IPS DF 6.9 (cell line): ENCODE results near the gene HMGB4.

Experiments used
- DNase-seq: peaks from one replicate; pipeline ENCODE4 v3.0.0-alpha.2; 2013; ENCODE audit warnings: low read depth, low spot score
- H3K27ac ChIP-seq: one replicate; pipeline ENCODE4 v1.5.1; 2013; ENCODE audit warnings: low read length, control low read depth
- H3K27me3 ChIP-seq: 2 replicates; pipeline ENCODE4 v1.6.1; 2013; ENCODE audit warnings: mild to moderate bottlenecking, low read length; ENCODE audit not compliant: control insufficient read depth, insufficient read depth
- H3K36me3 ChIP-seq: 2 replicates; pipeline ENCODE4 v1.6.1; 2013; ENCODE audit warnings: low read length; ENCODE audit not compliant: control insufficient read depth, insufficient read depth
- H3K4me1 ChIP-seq: 2 replicates; pipeline ENCODE4 v1.6.1; 2013; ENCODE audit warnings: low read length; ENCODE audit not compliant: control insufficient read depth, insufficient read depth
- H3K4me3 ChIP-seq: 2 replicates; pipeline ENCODE4 v1.5.1; 2013; ENCODE audit warnings: mild to moderate bottlenecking, low read length
- H3K9me3 ChIP-seq: 2 replicates; pipeline ENCODE4 v1.6.1; 2013; ENCODE audit warnings: low read length, inconsistent platforms; ENCODE audit not compliant: control insufficient read depth, insufficient read depth
- WGBS: extraction: QIAGEN DNeasy Blood & Tissue Kit; methylation state at CpG from one replicate; pipeline ENCODE4 v1.1.7; 2013; ENCODE audit warnings: mixed read lengths, missing lambda C conversion rate; ENCODE audit not compliant: insufficient read length, insufficient coverage; 5-methylcytosine and 5-hydroxymethylcytosine counted together

HMGB4 gene

DNA sequence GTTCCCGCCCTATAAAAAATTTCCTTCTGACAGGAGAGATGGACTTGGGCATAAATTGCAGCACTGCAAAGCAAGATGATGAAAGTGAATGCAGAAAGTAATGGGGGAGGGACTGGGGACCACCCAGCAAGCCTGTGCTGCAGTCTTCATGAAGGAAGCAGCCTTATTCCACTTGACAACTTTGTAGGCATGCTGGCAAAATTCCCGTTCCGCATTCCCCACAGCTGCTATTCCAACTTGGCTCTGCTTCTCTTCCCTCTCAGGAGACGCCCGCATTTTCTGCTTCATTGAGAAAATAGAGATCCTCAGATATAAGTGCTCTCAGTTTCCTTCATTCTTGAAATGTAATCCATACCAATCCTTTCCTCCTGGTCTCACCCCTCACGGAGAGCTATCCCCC, 2.4 kb downstream of the HMGB4 start:
- no peak overlapping the region for H3K27ac ChIP-seq
- no CpG with 5 or more reads among the region's 6 CpGs for WGBS
- DNase-seq = no peak
- H3K4me1 ChIP-seq = peaks cover 2% of the 10 kb centered on the region
- H3K9me3 ChIP-seq = no peaks in the 10 kb centered on the region
- H3K27me3 ChIP-seq = no peaks in the 10 kb centered on the region
- no peak overlapping the region for H3K4me3 ChIP-seq
- H3K36me3 ChIP-seq = no peaks in the 10 kb centered on the region

DNA sequence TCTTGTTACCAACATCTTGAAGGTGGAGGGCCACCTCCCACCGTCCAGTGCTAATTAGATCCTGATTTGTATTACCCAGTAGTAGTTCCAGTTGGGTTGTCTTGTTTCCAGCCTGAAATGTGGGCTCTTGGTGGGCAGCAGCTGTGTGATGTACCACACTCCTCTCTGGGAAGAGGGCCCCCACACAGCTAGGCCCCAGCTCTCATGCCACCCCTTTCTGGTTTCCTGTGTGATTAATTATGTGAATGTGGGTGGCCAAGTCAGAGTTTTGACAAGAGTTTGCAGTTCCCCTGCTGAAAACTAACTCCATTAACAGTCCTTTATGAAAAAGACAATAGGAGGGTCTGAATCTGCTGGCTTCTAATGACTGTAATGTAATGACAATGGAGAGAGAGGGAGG, 3.8 kb downstream of the HMGB4 start:
- WGBS = no CpG with 5 or more reads among the region's 1 CpG
- DNase-seq = no peak
- Histone ChIP-seq H3K4me3 (no peak overlapping the region), H3K27me3 (no peaks in the 10 kb centered on the region), H3K9me3 (no peaks in the 10 kb centered on the region), H3K36me3 (no peaks in the 10 kb centered on the region), H3K27ac (no peak overlapping the region), H3K4me1 (peaks cover 2% of the 10 kb centered on the region)

DNA sequence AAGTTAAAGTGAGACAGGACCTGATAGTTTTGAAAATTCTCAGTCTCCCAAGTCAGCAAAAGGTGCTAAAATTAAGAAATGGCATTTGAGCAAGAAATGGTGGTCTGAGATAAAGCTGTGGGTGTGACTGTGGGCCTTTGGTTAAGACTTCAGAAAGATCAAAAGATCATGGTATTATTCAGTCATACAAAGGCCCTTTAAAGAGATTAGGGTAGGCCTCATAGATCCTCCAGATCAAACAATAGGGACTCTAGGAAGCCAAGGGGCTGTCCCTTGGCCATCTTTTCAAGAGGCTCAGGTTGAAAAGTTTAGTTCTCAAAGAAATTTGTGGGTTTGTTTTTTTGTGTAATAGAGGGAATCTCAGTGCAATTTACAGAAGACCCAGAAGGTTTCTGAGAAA, 8.4 kb downstream of the HMGB4 start:
- no peaks in the 10 kb centered on the region for H3K27me3 ChIP-seq
- no peak for DNase-seq
- no peak overlapping the region for H3K4me3 ChIP-seq
- H3K36me3 ChIP-seq = no peaks in the 10 kb centered on the region
- H3K4me1 ChIP-seq = peaks cover 2% of the 10 kb centered on the region
- H3K27ac ChIP-seq = no peak overlapping the region
- H3K9me3 ChIP-seq = no peaks in the 10 kb centered on the region

DNA sequence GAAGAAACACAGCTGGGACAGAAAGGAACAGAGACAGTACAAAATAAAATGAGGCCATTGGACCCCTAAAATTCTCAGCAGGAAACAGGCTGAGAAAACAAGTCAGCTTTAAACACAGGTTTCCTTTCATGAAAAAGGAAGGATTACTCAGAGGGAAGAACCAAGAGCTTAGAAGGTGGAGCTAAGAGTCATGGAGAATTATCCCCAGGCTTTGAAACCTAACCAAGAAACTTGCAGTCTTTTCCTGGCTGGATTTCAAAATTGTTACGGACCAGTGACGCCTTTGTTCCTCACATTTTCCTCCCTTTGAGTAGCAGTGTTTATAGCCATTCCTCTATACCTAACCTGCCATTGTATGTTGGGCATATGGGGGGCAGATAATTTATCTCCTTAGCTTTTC, 8.8 kb downstream of the HMGB4 start:
- Histone ChIP-seq H3K9me3 (no peaks in the 10 kb centered on the region), H3K36me3 (no peaks in the 10 kb centered on the region), H3K4me1 (peaks cover 2% of the 10 kb centered on the region), H3K27me3 (no peaks in the 10 kb centered on the region), H3K4me3 (no peak overlapping the region), H3K27ac (no peak overlapping the region)
- no peak for DNase-seq
- WGBS = no CpG with 5 or more reads among the region's 2 CpGs

DNA sequence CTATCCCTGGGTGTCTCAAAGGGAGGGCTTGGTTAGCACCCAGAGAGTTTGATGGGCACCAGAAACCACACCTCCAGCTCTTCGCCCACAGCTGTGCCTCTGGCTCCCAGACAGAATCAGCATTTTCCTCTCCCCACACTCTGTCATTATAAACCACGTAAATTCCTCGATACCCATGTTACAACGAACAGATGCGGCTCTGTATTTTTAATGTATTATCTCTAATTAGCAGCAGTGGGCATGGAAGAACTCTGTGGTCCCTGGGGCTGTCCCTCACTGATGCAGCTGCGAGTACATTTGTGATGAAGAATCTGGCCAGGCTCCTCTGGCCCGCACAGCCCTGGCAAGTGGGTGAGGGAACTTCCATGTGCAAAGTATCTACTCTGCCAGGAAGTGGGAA, 10.8 kb downstream of the HMGB4 start:
- no peaks in the 10 kb centered on the region for H3K9me3 ChIP-seq
- no peak overlapping the region for H3K4me3 ChIP-seq
- no peaks in the 10 kb centered on the region for H3K4me1 ChIP-seq
- H3K27me3 ChIP-seq = no peaks in the 10 kb centered on the region
- DNase-seq = no peak
- H3K36me3 ChIP-seq = no peaks in the 10 kb centered on the region
- H3K27ac ChIP-seq = no peak overlapping the region
- WGBS = no CpG with 5 or more reads among the region's 7 CpGs

DNA sequence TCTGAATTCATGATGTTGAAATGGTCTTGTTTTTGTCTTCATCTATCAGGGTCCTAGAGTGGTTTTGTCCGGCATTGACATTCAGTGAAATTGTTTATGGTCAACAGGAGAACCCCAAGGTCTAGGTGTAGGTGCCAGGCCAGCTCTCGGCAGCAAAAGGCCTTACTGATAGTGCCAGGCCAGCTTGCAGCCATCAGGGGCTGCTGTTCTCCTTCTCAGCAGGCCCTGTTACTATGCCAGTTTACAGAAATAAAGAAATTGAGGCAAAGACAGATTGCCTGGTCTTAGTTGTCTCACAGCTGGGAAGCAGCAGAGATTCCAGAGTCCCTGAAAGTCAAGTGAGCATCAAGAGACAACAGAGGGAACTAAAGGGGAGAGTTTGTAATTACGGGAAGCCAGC, 12.0 kb downstream of the HMGB4 start:
- H3K36me3 ChIP-seq = no peaks in the 10 kb centered on the region
- no peak for DNase-seq
- H3K4me3 ChIP-seq = no peak overlapping the region
- no peaks in the 10 kb centered on the region for H3K9me3 ChIP-seq
- no CpG with 5 or more reads among the region's 3 CpGs for WGBS
- no peak overlapping the region for H3K27ac ChIP-seq
- no peaks in the 10 kb centered on the region for H3K27me3 ChIP-seq
- H3K4me1 ChIP-seq = no peaks in the 10 kb centered on the region

DNA sequence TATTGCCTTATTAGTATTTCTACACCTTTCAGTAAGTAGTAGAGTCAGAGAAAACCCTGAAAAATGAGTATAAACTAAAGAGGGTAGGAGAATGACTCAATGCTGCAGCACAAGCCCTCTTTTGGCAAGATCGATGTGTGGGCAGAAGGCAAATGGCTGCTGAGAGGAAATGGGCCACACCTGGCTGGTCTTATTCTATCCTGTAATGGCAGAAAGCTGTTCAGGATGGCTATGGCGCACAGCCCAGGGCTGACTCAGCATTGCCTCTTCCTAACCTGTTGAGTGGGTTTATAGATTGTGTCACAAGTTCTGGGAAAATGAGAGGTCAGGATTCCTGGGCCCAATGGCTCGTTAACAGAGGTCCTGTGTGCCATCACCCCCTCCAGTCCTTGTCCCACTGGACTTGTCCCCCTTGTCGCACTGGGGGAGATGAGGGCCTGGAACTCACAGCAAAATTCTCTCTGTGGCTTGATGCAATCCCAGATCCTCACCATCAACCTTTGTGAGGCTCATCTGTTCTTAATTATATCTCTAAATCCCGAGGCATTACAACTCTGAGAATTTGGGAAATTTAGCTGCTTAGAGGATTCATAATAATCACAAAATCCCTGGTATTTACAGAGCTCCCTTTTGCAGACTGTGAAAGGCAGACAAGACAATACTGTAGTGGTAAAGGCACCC, 13.2 kb downstream of the HMGB4 start:
- no CpG with 5 or more reads among the region's 5 CpGs for WGBS
- Histone ChIP-seq H3K4me1 (no peaks in the 10 kb centered on the region), H3K4me3 (no peak overlapping the region), H3K36me3 (no peaks in the 10 kb centered on the region), H3K27me3 (no peaks in the 10 kb centered on the region), H3K27ac (no peak overlapping the region), H3K9me3 (no peaks in the 10 kb centered on the region)
- DNase-seq = no peak

DNA sequence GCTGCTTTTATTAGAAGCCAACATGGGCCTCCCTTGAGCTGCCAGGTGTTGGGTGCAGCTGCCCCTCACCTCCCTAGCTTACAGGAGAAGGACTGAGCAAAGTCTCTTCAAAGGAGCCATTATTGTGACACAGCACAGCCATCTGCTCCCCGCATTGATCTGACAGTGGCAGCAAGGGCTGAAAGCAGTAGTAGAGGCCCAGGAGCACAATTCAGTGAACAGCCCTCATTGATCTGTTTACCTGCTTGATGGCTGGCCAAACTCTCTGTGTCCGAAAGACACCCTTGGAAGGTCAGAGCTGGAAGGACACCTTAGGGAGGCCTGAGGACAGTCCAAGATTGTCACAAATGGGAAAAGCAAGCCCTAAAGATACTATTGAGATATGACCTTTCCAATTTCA, 14.5 kb downstream of the HMGB4 start:
- no peaks in the 10 kb centered on the region for H3K4me1 ChIP-seq
- no peak for DNase-seq
- H3K27me3 ChIP-seq = no peaks in the 10 kb centered on the region
- H3K4me3 ChIP-seq = no peak overlapping the region
- no peaks in the 10 kb centered on the region for H3K36me3 ChIP-seq
- WGBS = no CpG with 5 or more reads among the region's 2 CpGs
- H3K9me3 ChIP-seq = no peaks in the 10 kb centered on the region
- H3K27ac ChIP-seq = no peak overlapping the region

DNA sequence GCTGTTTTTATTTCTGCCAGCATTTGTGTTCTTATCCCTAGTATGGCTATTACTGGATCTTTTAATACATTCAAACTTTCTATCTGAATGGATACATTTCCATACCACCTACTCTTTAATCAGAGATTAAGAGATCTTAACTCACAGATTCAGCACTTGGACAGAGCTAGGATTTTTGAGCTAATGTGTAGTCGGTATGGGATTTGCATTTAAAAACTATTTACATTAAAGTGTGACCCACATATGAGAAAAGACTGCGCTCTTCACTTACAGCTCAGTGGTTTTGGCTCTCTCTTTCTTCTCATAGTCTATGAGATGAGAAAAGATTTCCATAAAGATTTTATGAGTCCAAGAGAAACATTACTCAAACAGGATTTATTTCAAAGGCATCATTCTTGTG, 16.4 kb downstream of the HMGB4 start:
- Histone ChIP-seq H3K9me3 (no peaks in the 10 kb centered on the region), H3K27ac (no peak overlapping the region), H3K4me3 (no peak overlapping the region), H3K36me3 (no peaks in the 10 kb centered on the region), H3K4me1 (no peaks in the 10 kb centered on the region), H3K27me3 (no peaks in the 10 kb centered on the region)
- WGBS = no CpG with 5 or more reads among the region's 2 CpGs
- no peak for DNase-seq

DNA sequence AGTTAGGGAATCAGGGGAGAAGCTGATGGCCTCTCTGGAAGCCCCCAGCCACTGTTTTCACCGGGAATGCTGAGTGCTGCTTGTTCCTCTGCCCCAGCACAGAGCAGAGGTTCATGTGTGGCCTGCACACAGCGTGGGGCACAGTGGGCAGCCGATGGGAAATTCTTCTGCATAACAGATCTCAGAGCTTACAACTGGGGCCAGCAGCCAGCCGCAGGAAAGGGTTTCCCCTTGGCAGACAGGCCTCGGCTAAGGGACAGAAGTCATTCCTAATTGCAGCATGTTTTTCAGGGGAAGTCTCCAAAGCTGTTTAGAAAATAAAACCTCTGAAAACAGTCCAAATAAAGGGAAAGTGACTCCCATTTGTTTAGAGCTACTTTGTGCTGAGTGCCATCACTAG, 22.6 kb downstream of the HMGB4 start:
- DNase-seq = no peak
- WGBS = no CpG with 5 or more reads among the region's 5 CpGs
- H3K27me3 ChIP-seq = no peaks in the 10 kb centered on the region
- no peak overlapping the region for H3K27ac ChIP-seq
- no peaks in the 10 kb centered on the region for H3K9me3 ChIP-seq
- H3K4me3 ChIP-seq = no peak overlapping the region
- no peaks in the 10 kb centered on the region for H3K4me1 ChIP-seq
- no peaks in the 10 kb centered on the region for H3K36me3 ChIP-seq

DNA sequence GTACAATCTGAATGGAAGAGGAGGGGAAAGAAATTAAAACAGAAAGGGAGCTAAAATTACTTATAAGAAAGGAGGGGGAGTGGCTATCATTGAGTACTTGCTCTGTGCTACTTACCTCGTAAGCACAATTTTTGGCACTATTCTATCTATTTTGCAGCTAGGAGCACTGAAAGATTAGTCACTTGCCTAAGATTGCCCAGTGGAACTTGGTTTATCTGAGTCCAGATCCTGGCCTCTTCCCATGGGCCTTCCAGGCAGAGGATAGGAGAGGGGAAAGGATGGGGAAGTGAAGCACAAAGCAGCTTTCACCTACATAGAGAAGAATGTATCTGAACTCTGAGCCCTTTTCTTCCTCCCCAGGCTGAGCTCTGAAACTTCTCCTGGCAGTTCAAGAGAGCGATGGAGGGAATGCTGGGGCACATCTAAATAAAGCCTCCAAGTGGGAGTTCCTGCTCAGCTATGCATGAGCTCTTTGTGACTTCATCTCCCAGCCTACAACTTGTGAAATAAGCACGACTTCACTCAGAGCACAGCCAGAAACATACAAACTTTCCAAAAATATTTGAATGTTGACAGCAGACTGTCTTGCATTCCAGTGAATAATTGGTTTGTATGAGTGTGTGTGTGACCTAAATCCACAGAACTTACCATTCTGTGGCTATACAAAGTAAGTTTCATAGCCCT, 29.4 kb downstream of the HMGB4 start:
- no peak for DNase-seq
- H3K27ac ChIP-seq = no peak overlapping the region
- no peaks in the 10 kb centered on the region for H3K4me1 ChIP-seq
- H3K4me3 ChIP-seq = no peak overlapping the region
- no peaks in the 10 kb centered on the region for H3K36me3 ChIP-seq
- no CpG with 5 or more reads among the region's 3 CpGs for WGBS
- H3K27me3 ChIP-seq = no peaks in the 10 kb centered on the region
- H3K9me3 ChIP-seq = no peaks in the 10 kb centered on the region
